Measurements from ENCODE around the gene MAF. TPM values are rescaled to one million over a fixed set of nuclear protein-coding genes. Genes with fewer than 3 reads are reported as not detected.

MAF gene
- 26.8 TPM for total RNA-seq

DNA sequence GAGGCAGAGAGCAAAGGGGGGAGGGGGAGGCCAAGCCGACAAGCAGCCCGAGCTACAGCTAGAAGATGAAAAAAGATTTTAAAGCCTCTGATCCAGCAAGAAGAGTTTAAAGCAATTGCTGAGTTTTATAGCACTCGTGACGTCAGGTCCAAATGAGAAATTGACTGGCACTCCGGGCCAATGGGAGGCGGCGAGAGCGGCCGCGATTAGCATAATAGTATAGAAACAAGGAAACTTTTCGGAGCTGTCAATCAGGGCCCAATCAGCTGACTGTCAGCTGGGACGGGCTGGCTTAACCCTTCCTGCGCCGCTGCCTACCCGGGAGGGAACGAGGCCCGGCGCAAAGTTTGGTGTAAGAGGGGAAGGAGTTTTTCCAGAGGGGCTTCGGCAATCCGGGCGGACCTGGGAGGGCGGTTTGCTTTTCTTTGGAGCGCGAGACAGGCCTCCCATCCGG lies at the start of gene MAF:
Gene MAF, minus strand, starts transcription at position 100 of the 454 bp plus-strand sequence. CDS start 835 bp downstream, outside the sequence.
- DNase-seq: peak; percentile 69

- DNase-seq: no peak
These were observed 48.3 kb upstream of the MAF start for GRCh38 chr16:79648826-79649225.

- no peak for DNase-seq
These were observed 47.0 kb upstream of the MAF start for GRCh38 chr16:79647586-79647985.

DNA sequence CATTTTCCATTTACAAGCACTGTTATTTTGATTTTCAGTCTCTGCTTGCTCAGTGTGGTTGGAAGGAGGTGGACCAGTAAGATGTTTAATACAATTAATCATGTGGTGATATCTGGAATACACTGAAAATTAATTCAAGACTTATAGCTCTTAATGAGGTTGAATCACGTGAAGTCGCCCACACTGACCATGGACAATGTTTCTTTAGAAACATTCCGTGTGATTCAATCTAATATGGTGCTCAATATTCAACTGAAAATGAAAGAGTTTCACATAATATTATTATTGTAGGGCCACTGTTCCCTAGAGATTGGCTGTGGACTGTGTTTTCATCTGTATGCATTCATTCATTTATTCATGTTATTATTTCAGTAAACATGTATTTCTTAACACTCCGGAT lies 45.2 kb upstream of the MAF start:
- DNase-seq: no peak

GRCh38 chr16:79644971-79645667 lies 44.6 kb upstream of the MAF start:
- no peak for DNase-seq

GRCh38 chr16:79642652-79643051 lies 42.1 kb upstream of the MAF start:
- no peak for DNase-seq

DNA sequence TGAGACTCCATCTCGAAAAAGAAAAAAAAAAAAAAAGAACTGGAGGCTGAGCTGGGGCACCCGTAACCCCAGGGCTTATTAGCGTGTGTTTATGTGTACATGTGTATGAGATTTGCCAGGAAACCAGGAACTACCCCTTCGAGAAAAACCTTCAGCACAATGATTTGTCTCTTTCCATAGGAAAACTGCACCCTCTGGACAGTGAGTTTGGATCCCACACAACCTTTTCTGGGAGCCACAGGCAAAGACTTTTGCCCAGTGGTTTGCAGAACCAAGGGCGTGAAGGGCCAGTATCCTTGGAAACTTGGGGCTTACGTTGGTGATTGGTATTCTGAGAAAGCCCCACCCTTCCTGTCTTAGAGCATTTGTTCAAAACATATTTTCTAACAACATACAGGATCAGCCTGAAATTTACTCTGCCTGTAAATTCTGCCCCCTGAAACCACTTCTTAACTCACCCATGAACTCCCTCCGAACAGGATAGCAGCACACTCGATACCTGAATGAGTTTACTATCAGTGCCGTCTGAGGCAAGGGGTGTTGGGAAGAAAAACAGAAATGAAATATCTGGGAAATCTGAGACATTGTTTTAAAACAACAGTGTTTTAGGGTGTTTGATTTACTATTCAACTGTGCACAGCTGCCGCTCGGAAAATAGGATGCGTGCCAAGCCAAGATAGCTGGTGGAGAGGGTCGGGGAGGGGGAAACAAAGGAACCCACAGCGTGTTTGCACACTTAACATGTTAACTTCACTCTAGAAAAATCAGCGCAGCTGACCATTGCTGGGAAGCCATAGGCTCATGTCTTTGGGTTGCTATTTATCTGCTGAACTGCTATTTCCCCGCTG lies 40.2 kb upstream of the MAF start:
- no peak for DNase-seq

DNA sequence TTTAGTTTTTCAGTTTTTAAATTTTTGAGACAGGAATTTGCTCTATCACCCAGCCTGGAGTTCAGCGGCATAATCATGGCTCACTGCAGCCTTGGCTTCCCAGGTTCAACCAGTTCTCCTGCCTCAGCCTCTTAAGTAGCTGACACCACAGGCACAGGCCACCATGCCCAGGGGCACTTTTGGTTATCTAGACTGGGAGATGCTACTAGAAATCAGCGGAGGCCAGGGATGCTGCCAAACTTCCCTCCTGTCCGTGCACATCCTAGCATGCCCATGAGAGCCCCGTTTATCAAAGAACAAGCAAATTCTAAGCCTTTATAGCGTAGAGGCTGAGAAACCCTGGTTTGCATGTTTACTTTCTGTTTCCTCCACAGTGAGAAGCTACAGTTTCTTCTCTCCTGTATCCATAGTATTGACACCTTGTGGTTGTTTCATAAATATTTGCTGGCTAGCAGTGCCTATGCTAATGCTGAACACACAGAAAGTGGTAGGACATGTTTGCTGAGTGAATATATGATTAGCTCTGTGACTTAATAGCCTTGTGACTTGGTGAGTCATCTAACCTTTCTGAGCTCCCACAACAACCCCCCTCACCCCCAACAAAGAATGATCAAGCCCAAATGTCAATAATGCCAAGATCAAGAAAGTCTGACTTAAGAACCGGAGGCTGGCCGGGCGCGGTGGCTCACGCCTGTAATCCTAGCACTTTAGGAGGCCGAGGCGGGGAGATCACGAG lies 39.2 kb upstream of the MAF start:
- DNase-seq: no peak

- no peak for DNase-seq
These were observed 37.8 kb upstream of the MAF start for GRCh38 chr16:79638386-79638785.

DNA sequence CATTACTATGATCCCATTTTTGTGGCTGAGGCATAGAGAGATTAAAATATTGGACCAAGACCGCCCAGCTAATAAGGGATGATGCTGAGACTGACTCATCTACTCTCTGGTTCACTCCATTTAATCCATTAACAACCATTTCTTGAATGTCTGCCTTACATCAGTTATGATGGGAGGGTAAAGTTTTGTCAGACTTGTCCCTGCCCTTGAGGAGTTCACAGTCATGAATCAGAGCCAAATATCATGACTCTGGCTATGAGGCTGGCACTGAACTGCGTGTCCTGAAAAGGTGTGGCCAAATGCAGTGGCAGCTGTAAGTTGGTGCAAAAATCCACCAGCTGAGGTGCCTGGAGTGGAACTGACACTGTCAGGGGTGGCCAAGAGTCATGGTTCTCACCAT lies 35.0 kb upstream of the MAF start:
- no peak for DNase-seq

GRCh38 chr16:79634298-79634697 lies 33.8 kb upstream of the MAF start:
- no peak for DNase-seq

DNA sequence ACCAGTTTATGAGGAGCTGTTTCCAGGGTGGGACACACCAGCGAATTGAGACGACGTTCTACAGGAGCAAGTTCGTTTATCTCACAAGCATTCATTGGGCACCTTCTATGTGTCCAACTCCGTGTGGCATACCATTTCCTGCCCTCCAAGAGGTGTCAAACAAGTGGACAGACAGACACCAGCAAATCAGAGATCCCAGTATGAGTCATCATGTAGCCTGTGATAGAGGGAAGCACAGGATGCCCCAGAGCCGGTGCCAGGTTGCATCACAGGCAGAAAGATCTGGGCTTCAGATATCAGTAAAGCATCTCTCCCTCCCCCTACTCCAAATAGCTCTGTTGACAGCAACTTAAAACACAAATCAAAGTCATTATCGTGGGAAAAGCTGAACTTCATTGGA lies 31.8 kb upstream of the MAF start:
- no peak for DNase-seq

DNA sequence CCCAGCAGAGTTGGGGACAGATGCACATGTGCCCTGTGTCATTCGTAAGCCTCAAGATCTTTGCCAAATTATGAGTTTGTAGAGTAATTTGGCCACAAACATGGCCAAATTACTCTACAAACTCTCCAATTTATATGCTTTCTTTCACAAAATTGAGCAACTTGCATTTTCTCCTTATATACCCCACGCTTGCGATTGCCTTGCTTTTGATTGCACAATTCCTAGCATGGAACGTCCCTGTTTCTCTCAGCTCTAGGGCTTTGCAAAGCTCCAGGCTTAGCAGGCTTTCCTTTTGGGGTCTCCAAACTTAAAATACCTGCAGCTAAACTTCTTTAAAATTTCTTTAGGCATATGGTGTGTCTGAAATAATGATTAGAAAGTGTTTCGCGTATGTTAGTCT lies 28.5 kb upstream of the MAF start:
- no peak for DNase-seq

GRCh38 chr16:79628501-79628975 lies 28.0 kb upstream of the MAF start:
- DNase-seq: no peak

- DNase-seq: no peak
These were observed 26.6 kb upstream of the MAF start for GRCh38 chr16:79627092-79627491.

DNA sequence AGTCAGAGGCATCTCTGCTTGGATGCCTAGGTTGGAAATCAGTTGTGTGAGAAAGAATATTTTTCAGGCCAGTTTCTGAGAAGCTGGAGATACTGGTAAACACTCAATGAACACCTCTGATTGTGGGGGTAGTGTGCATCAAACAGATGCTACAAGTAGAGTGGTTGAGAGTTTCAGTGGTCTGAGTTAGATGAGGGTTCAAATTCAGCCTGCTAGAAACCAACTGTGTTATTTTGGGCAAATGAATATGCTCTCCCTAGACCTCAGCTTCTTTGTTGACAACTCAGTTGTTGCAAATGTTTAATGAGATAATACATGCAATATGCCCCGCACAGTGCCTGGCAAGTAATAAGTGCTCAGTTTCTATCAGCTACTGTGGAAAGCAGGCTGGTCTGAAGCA lies 25.2 kb upstream of the MAF start:
- DNase-seq: no peak

GRCh38 chr16:79623824-79624223 lies 23.3 kb upstream of the MAF start:
- DNase-seq: no peak

DNA sequence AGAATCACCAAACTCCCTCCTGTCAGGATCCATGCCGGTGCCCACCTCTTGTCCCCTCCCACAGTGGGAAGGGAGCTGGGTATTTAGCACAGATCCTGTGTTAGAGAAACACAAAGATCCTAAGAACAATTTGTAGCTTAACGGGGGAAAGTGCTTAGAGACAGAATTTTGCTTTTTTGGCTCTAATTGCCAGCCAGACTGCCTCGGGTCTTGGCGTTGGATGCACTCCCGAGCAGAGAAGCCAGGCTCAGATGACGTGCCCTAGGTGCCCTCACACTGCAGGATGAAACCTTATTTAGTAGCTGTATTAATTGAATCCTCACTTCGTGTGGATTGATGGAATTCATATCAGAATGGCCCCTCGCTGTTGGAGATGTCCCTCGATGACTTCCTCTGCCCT lies 22.5 kb upstream of the MAF start:
- DNase-seq: no peak

DNA sequence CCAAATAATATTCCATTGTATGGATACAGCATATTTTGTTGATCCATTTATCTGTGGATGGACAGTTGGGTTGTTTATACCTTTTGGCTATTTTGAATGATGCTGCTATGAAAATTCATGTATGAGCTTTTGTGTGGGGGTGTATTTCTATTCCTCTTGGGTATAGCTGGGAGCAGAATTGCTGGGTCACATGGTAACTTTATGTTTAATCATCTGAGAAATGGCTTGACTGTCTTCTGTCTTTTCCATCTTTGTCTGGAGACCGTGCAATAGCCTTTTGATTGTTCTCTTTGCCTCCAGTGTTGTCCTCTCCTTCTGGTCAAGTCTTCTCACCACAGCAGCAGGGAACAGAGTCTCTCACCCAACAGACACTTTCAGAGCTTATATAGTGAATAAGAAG lies 20.5 kb upstream of the MAF start:
- no peak for DNase-seq

GRCh38 chr16:79618692-79619050 lies 18.1 kb upstream of the MAF start:
- DNase-seq: no peak

DNA sequence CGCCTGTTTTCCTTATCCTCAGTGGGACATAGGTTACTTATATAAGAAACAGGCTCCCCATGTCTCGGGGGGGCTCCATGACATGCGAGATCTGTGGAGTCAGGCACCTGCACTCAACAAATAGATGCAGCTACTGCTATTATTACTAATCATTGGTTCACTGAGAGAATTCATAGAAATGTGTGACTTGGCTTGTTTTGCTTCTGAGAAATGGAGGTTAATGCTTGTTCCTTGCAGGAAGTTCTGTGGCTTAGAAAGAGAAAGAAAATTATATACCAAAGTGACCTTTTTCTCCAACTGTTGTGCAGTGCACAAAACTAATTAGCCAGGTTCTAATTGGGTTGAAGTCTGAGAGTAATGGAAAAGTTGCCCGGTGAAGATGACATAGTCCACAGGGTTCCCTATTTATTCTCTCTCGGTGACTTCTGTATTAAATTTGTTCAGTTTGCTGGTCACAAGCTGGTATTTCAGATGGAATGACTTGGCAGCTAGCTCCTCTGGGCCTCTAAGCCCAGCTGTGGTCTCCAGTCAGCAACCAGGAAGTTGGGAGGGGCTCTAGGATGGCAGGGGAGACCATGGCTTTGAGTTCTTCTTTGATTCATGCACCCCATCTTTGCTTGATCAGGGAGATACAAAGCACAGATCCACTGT lies 17.6 kb upstream of the MAF start:
- no peak for DNase-seq

DNA sequence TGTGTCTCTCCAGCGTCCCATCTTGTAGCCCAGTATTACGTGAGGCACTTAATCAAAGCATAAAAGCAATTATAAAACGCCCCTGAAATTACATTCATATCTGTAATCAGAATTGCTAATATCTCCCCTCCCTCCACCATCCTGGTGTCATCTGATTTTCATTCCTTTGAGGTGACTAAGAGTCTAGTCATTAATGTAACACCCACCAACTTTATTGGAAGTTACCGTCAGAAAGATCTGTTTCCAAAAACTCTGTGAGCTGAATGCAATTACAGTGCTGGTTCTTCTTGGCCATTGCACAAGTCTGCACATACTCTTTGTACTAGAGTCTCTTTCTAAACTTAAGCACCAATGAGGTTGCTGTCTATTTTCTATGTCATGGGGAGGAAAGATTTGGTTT lies 12.5 kb upstream of the MAF start:
- DNase-seq: no peak

- no peak for DNase-seq
These were observed 11.7 kb upstream of the MAF start for GRCh38 chr16:79612207-79612606.
